ENCODE results near the gene GPR107.

DNA sequence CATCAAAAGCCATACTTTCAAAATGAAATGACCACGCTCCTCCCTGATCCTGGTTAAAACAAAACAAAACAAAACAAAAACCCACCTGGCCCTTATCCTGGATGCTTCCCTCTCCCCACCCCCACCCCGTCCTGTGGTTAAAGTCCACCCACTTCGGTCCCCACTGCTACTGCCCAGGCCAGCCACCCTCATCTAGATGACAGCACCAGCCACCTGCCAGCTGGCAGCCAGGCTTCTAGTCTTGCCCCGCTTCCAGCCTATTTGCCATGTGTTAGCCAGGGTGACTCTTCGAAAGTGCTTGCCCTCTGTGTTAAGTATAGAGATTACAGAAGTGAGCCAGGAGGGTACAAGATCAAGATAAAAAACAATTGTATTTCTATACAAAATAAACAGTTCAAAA lies 91.0 kb downstream of the GPR107 start:
- no peak for TF ChIP-seq GATA2 (IDR thresholded peaks at IDR 0.05; ENCODE audit: low read depth, low read length)
- no peak for TF ChIP-seq GATA3 (IDR thresholded peaks at IDR 0.05; ENCODE audit: low read depth, low read length)
